Coronary artery (tissue), 2 donors: Measurements from ENCODE around the gene ASCL2.
"Not testable (repeated sequence)": the region's sequence is repeated elsewhere in the genome, so short reads cannot be mapped to it uniquely, and the experiment has no call there.

Experiments
- DNase-seq: peaks from one replicate; pipeline ENCODE4 v3.0.0-alpha.2; 2017; ENCODE audit warnings: low spot score
- H3K27ac ChIP-seq, 2 donors: fragments of 200-600 bp; sonication (generic); one replicate each; pipeline ENCODE4 v1.5.1; 2016 to 2019
- H3K4me3 ChIP-seq: fragments of 200-600 bp; sonication (generic); 2 replicates; pipeline ENCODE4 v1.5.1; 2016; ENCODE audit warnings: mild to moderate bottlenecking, moderate library complexity
- CTCF ChIP-seq: fragments of 200-600 bp; sonication (generic); IDR thresholded peaks from one replicate; pipeline ENCODE4 v1.5.1; 2019; ENCODE audit warnings: antibody characterized with exemption

Gene ASCL2

GRCh38 chr11:2249189-2249916, 21.0 kb downstream of the ASCL2 start:
- no peak for DNase-seq
- H3K27ac ChIP-seq = no peak overlapping the region

GRCh38 chr11:2248762-2249161, 21.6 kb downstream of the ASCL2 start:
- no peak for DNase-seq
- H3K27ac ChIP-seq = no peak overlapping the region
- no peak overlapping the region for H3K4me3 ChIP-seq
- TF ChIP-seq CTCF = no peak

More at GRCh38 chr11:2249189-2249916, 21.0 kb downstream of the ASCL2 start:
- no peak overlapping the region for H3K4me3 ChIP-seq
- no peak for TF ChIP-seq CTCF

GRCh38 chr11:2248242-2248641, 22.1 kb downstream of the ASCL2 start:
- TF ChIP-seq CTCF = no peak
- no peak for DNase-seq
- Histone ChIP-seq H3K27ac (no peak overlapping the region), H3K4me3 (no peak overlapping the region)

- TF ChIP-seq CTCF = no peak
- DNase-seq = no peak
- Histone ChIP-seq H3K4me3 (no peak overlapping the region), H3K27ac (no peak overlapping the region)
Observed at GRCh38 chr11:2247496-2247895, 22.9 kb downstream of the ASCL2 start.

- Histone ChIP-seq H3K4me3 (no peak overlapping the region), H3K27ac (no peak overlapping the region)
- no peak for DNase-seq
- no peak for TF ChIP-seq CTCF
Observed at GRCh38 chr11:2240834-2241233, 29.6 kb downstream of the ASCL2 start.

- Histone ChIP-seq H3K4me3 (no peak overlapping the region), H3K27ac (no peak overlapping the region)
- no peak for DNase-seq
Observed at GRCh38 chr11:2237457-2238238, 32.7 kb downstream of the ASCL2 start.

GRCh38 chr11:2236381-2237134, 33.8 kb downstream of the ASCL2 start:
- not testable (repeated sequence) for H3K27ac ChIP-seq

More at GRCh38 chr11:2237457-2238238, 32.7 kb downstream of the ASCL2 start:
- TF ChIP-seq CTCF = no peak

More at GRCh38 chr11:2236381-2237134, 33.8 kb downstream of the ASCL2 start:
- H3K4me3 ChIP-seq, DNase-seq: not testable (repeated sequence)
